HG03575 (cell line): ENCODE measurements around the gene KCNK5.

Experiments used
- ATAC-seq: cut with Tn5 transposase; IDR thresholded peaks from one replicate; pipeline ENCODE4 v1.9.1; 2021; ENCODE audit not compliant: unreplicated experiment, insufficient number of reproducible peaks, low FRiP score; ENCODE audit errors: extremely low read depth

Gene KCNK5

DNA sequence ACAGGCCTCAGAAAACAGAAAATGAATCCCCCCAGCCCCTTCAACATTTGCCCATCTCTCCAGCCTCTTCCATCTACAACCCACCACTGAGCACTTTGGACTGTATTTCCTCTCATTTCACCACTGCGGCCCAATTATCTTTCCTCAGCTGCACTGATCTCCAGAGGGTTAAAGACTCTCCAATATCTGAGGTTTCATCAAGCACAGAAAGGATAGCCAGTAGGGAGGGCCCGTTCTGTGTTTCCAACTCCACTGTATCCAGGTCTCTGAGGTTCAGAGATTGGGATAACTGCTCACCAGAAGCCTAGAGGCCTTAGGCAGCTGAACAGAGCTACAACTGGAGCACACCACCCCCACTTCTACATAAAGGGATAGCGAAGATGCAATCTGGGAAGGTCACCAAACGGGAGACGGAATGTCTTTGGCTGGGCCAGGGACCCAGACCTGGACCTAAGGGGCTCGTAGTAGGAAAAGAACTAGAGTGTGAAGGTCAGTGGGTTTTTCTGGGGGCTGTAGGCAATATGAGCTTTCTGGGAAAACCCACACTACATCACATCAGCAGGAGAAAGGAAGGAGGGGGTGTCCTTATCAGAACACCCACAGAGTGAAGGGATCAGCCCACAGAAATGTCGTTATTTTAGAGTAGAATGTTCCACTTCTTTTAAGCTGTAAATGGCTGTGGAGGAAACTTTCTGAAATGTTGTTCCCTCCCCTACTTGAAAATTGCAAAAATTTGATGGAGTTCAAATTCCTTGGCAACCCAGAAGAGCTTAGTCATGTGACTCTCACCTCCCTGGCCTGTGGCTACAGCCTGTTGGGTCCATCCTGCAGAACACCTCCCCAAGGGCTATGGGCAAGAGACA is 7.3 kb downstream of the KCNK5 start:
- ATAC-seq = no peak

DNA sequence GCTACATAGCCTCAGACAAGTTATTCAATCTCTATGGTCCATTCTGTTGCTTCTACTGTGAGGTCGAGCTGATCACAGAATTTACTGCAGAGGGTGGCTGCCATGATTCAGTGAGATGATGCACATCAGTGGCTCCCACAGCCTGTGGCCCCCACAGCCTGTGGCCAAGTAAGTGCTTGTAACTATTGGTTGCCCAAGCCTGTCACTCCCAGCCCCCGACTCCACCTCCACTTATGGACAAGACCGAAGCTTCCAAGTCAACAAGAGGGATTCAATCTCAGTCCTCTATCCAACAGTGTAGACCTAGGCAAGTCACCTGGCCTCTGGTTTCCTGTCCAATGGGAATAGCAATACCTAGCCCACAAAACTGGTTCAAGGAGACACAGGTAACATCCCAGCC is 8.2 kb downstream of the KCNK5 start:
- ATAC-seq = no peak

DNA sequence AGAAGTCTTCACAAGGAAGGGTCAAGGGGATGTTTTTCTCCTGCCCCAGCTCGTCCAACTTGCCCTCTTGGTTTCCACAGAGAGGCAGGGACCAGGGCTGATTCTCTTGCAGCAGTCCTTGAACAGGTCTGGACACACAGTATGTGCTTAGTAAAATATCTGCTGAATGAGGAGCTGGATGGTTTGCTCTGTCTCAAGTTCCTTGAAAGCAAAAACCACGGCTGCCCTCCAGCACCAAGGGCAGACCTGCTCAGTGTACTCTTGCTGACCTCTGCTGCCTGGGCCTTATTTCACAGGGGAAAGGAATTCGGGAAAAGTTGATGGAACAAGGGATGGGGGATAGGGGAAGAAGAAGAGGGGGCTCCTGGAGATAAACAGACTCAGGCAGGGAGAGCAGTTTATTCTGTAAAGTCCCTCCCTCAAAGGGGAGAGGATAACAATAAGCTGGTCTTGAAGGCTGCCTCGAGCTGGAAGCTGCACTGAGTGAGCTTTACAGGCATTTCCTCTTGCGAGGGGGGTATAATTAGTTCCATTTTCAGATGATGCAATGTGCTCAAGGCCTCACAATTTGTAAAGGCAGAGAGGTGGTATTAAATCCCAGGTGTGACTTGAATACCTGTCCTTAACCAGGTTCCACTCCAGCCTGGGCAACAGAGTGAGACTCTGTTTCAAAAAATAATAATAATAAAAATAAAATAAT is 10.3 kb downstream of the KCNK5 start:
- ATAC-seq = no peak

- ATAC-seq = no peak
Observed at GRCh38 chr6:39217177-39217864, 12.0 kb downstream of the KCNK5 start.

- no peak for ATAC-seq
Observed at GRCh38 chr6:39215640-39216158, 13.6 kb downstream of the KCNK5 start.

- no peak for ATAC-seq
Observed at GRCh38 chr6:39214846-39215639, 14.2 kb downstream of the KCNK5 start.

DNA sequence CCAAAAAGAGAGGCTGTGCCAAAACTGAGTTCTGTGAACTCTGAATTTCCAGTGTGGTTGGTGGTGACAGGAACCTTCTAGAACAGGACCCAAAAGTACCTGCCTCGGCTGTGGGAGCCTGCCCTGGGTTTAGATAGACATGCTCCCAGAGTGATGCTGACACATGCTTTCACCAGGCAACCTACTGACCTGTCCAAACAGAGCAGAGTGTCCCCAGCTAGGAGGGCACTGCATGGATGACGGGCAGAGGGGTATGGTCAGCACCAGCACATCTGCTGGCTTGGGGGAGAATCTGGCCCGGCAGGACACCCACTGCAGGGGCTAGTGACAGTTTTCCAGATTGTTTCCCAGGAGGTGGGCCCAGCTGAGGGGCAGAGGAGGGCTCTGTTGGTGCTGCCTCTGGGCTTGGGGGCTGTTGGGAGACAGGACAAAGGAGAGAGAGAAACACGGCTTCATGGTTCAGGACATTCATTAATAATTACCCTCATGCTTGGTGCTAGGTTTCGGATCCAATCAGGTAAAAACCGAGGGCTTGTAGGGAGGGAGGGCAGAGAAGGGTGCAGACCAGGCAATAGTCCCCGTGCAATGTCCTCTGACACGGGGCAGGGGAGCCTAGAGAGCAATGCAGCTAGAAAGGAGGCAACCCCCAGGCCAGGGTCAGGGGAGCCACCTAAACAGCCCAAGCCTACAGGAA is 15.0 kb downstream of the KCNK5 start:
- ATAC-seq = no peak

- ATAC-seq = no peak
Observed at GRCh38 chr6:39213195-39213920, 15.9 kb downstream of the KCNK5 start.

DNA sequence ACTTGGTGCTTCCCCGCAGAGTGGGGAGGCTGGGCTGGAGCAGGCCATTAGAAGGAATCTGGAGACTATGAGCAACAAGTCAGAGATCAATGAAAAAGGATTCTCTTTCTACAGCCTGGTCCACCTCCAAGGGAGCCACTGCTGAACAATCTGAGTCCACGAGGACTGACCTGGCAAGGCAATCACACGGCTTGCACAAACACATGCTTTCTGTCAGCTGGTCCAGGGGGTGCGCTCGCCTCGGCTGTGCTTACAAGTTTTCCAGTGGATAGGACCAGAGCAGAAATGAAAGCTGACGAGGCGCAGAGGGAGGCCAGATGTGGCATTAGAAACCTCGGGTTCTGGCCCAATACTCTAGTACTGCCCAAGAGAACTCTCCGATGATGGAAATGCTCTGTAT is 18.1 kb downstream of the KCNK5 start:
- ATAC-seq = no peak

GRCh38 chr6:39210450-39210849 is 18.8 kb downstream of the KCNK5 start:
- ATAC-seq = no peak

GRCh38 chr6:39209911-39210310 is 19.4 kb downstream of the KCNK5 start:
- ATAC-seq = no peak

DNA sequence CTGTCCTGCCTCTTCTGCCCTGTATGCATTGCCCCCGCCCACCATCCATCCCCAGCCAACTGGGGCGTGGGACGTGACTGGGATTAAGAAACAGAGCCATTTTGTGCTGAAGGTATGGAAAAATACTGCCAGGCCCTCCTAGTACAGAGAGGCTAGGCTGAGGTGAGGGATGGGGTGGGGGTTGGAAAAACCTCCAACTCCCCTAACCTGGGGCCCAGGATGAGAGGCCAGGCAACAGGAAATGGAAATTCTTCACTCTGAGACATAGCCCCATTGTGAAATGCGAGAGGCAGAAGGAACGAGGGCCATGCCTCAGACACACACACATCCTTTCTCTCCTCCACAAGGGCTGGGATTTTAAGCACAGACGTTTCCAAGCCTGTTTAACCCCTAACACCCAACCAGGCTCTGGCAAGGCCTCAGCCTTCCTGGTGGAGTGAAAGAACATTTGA is 19.9 kb downstream of the KCNK5 start:
- ATAC-seq = no peak

DNA sequence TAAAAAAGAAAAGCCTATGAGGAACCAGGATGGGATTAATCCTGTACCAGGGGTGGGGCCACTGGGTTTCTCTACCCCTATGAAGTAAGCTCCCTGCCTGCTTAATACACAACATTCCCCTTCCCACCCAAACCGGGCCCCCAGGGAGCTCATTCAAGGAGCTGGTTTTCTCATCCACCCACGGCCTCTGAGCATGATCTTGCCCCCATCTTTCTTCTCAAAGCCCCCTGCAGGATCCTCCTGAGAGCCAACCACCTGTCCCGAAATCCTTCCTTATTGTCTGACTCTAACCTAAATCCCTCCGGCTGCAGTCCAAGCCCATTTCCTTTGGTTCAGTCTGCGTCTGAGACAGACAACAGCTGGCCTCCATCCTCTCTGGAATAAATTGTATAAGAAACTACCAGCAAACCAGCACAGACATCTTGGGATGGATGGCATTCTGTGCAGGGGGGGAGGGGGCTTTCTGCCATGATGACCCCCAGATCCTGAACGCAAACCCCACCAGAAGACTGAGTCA is 21.0 kb downstream of the KCNK5 start:
- no peak for ATAC-seq

- ATAC-seq = no peak
Observed at GRCh38 chr6:39207416-39208222, 21.7 kb downstream of the KCNK5 start.

- no peak for ATAC-seq
Observed at GRCh38 chr6:39206250-39206721, 23.0 kb downstream of the KCNK5 start.

- ATAC-seq = no peak
Observed at GRCh38 chr6:39204646-39205244, 24.5 kb downstream of the KCNK5 start.
